Measurements from ENCODE around the gene SNAI3.
A peak's percentile ranks its signal among the peaks of the same experiment; 100 is the strongest.

The SNAI3 gene

GRCh38 chr16:88649195-88649923 lies 36.9 kb downstream of the SNAI3 start:
- DNase-seq = no peak

GRCh38 chr16:88647178-88648070 lies 38.9 kb downstream of the SNAI3 start:
- no peak for DNase-seq

GRCh38 chr16:88646345-88647034 lies 39.8 kb downstream of the SNAI3 start:
- DNase-seq = no peak

- no peak for DNase-seq
Measured at GRCh38 chr16:88645941-88646340, 40.4 kb downstream of the SNAI3 start.

- DNase-seq = no peak
Measured at GRCh38 chr16:88645455-88645854, 40.9 kb downstream of the SNAI3 start.

- no peak for DNase-seq
Measured at GRCh38 chr16:88643644-88643932, 42.7 kb downstream of the SNAI3 start.

GRCh38 chr16:88642881-88643643 lies 43.2 kb downstream of the SNAI3 start:
- DNase-seq = no peak

- no peak for DNase-seq
Measured at GRCh38 chr16:88640498-88641247, 45.6 kb downstream of the SNAI3 start.

GRCh38 chr16:88640039-88640495 lies 46.2 kb downstream of the SNAI3 start:
- no peak for DNase-seq

- no peak for DNase-seq
Measured at GRCh38 chr16:88639231-88640038, 46.9 kb downstream of the SNAI3 start.

GRCh38 chr16:88638323-88639230 lies 47.7 kb downstream of the SNAI3 start, which contains the start of gene IL17C:
TSS of gene IL17C (plus strand) at chr16:88638572. CDS start at chr16:88638642, 70 bp downstream.
- DNase-seq = no peak

- no peak for DNase-seq
Measured at GRCh38 chr16:88636488-88637265, 49.6 kb downstream of the SNAI3 start.

GRCh38 chr16:88635671-88636319 lies 50.5 kb downstream of the SNAI3 start:
- DNase-seq = no peak

GRCh38 chr16:88634994-88635670 lies 51.2 kb downstream of the SNAI3 start:
- no peak for DNase-seq

GRCh38 chr16:88634141-88634993 lies 51.9 kb downstream of the SNAI3 start:
- peak; percentile 43 to 66 for DNase-seq

- DNase-seq = peak; percentile 52 to 63
Measured at GRCh38 chr16:88633684-88634140, 52.6 kb downstream of the SNAI3 start.

- DNase-seq = no peak
Measured at GRCh38 chr16:88632587-88632930, 53.7 kb downstream of the SNAI3 start.

Data from stimulated activated CD4-positive, alpha-beta T cell treated with anti-CD3 and anti-CD28 coated beads, Interleukin-2, amount 100 ng/mL, for 24 hours (primary cell).